GM12878 (cell line): ENCODE data around the gene NAALADL2. TPM values are rescaled to one million over a fixed set of nuclear protein-coding genes. Genes with fewer than 3 reads are reported as not detected.

Experiments
- ATAC-seq: fragments of 200-7000 bp; cut with Tn5 transposase; 3 replicates; pipeline ENCODE4 v1.9.1; 2020; ENCODE audit warnings: mild to moderate bottlenecking, moderate library complexity
- BruUV-seq: library from RNA; stranded (reverse); fragments of 400-500 nt; replicated peaks from 2 replicates; lab custom pipeline; 2021; lab: Mats Ljungman, UMichigan
- CTCF ChIA-PET: fragments of 300-600 bp; sonication (Branson Sonifier 250); formaldehyde crosslinking; extraction: SDS; loops from one replicate; lab custom pipeline; 2021; ENCODE audit warnings: inconsistent platforms; lab: Yijun Ruan, JAX
- POLR2A ChIA-PET: fragments of 350-600 bp; formaldehyde crosslinking; extraction: SDS; loops from one replicate; lab custom pipeline; 2021; ENCODE audit warnings: inconsistent platforms; lab: Charles Lee
- RAD21 ChIA-PET: fragments of 300-600 bp; sonication (Branson Sonifier 250); formaldehyde crosslinking; loops from one replicate; lab custom pipeline; 2023; ENCODE audit warnings: antibody characterized with exemption; ENCODE audit not compliant: unreplicated experiment; lab: Charles Lee
- SMC1A ChIA-PET: fragments of 300-600 bp; sonication (Branson Sonifier 250); formaldehyde crosslinking; loops from one replicate; lab custom pipeline; 2023; ENCODE audit not compliant: unreplicated experiment, uncharacterized antibody; lab: Charles Lee
- DNase-seq: peaks from one replicate; pipeline ENCODE4 v3.0.0-alpha.2; 2011; ENCODE audit warnings: low read depth, low spot score
- FAIRE-seq: peaks from 3 replicates; lab custom pipeline; 2011; peaks lifted over from hg19 to GRCh38; lab: Jason Lieb, UNC
- H2AFZ ChIP-seq: 2 replicates; pipeline ENCODE4 v1.6.0; 2011; ENCODE audit warnings: low read depth, low read length, control low read depth; ENCODE audit not compliant: control insufficient read depth
- H3K27ac ChIP-seq: 2 replicates; pipeline ENCODE4 v1.5.1; 2011; ENCODE audit warnings: control low read depth; ENCODE audit not compliant: control insufficient read depth, insufficient read depth
- H3K27me3 ChIP-seq, 2 experiments: replicated peaks in 1 of 2; 2 replicates each; pipeline versions ENCODE4 v1.6.0 to v1.6.1; 2011; ENCODE audit warnings: low read length in 1 of 2; ENCODE audit not compliant: control insufficient read depth in 2 of 2, insufficient read depth in 2 of 2
- H3K36me3 ChIP-seq, 2 experiments: 2 replicates each; pipeline ENCODE4 v1.5.1; 2011; ENCODE audit warnings: low read length in 1 of 2; ENCODE audit not compliant: control insufficient read depth in 2 of 2, insufficient read depth in 2 of 2
- H3K4me1 ChIP-seq: 2 replicates; pipeline ENCODE4 v1.6.1; 2011; ENCODE audit warnings: mild to moderate bottlenecking, low read length, moderate library complexity, mixed read lengths; ENCODE audit not compliant: control insufficient read depth, insufficient read depth
- H3K4me2 ChIP-seq: 2 replicates; pipeline ENCODE4 v1.6.0; 2011; ENCODE audit warnings: control low read depth; ENCODE audit not compliant: control insufficient read depth, insufficient read depth
- H3K4me3 ChIP-seq: fragments of 200-600 bp; sonication (generic); 2 replicates; pipeline ENCODE4 v1.5.1; 2016
- H3K79me2 ChIP-seq: 2 replicates; pipeline ENCODE4 v1.6.0; 2011; ENCODE audit warnings: low read length; ENCODE audit not compliant: control insufficient read depth, insufficient read depth
- H3K9ac ChIP-seq: 2 replicates; pipeline ENCODE4 v1.8.0; 2011; ENCODE audit warnings: low read length, control low read depth, mixed read lengths; ENCODE audit not compliant: control insufficient read depth, insufficient read depth
- H3K9me3 ChIP-seq: replicated peaks from 3 replicates; pipeline ENCODE4 v1.5.1; 2011; ENCODE audit warnings: mild to moderate bottlenecking, low read length; ENCODE audit not compliant: control insufficient read depth, insufficient read depth
- H4K20me1 ChIP-seq: 2 replicates; pipeline ENCODE4 v1.6.0; 2011; ENCODE audit not compliant: control insufficient read depth, insufficient read depth
- MTA2 ChIP-seq: fragments of 450-650 bp; IDR thresholded peaks from 2 replicates; pipeline ENCODE4 v1.6.1; 2016; ENCODE audit warnings: low read depth, mild to moderate bottlenecking, moderate library complexity
- ZZZ3 ChIP-seq: IDR thresholded peaks from 2 replicates; pipeline ENCODE4 v1.6.1; 2011; ENCODE audit warnings: low read depth; ENCODE audit not compliant: control insufficient read depth, insufficient read length
- WGBS: methylation state at CpG from one replicate; pipeline ENCODE4 v1.1.6; 2016; ENCODE audit warnings: low lambda C conversion rate; ENCODE audit not compliant: insufficient replicate concordance, insufficient coverage; ENCODE audit errors: missing lambda C conversion rate; 5-methylcytosine and 5-hydroxymethylcytosine counted together
- in situ Hi-C: fragments of 300-500 bp; cut with MboI; formaldehyde crosslinking; loops from 9 replicates; pipeline ENCODE4 v1.14.3; 2018; ENCODE audit warnings: mixed read lengths
- intact Hi-C: fragments of 100-400 bp; cut with micrococcal nuclease; formaldehyde crosslinking; loops from one replicate; pipeline ENCODE4 v1.14.2; 2022; ENCODE audit not compliant: unreplicated experiment
- polyA plus RNA-seq, 11 experiments: library from polyadenylated mRNA; depleted of rRNA in 4 of 11; unstranded in 6 of 11; stranded (reverse) in 5 of 11; fragments of >200 nt; fragmentation: Nextera tagmentation in 4 of 11; fragmentation: Illumina TruSeq in 1 of 11; extraction: Ambion mirVana in 4 of 11; extraction: Trizol in 1 of 11; gene quantifications; 1 replicate in 1 of 11; 2 replicates in 10 of 11; pipeline versions ENCODE4 v1.2.1 to v1.2.3, GENCODE V29; 2011 to 2016; ENCODE audit warnings: inconsistent platforms in 2 of 11, missing spikeins in 2 of 11, low read depth in 1 of 11
- total RNA-seq, 4 experiments: library from RNA; depleted of rRNA in 3 of 4; stranded (reverse); fragments of >200 nt in 3 of 4; fragmentation: Illumina TruSeq in 1 of 4; extraction: Trizol in 1 of 4; gene quantifications; 2 replicates each; pipeline versions ENCODE4 v1.2.1 to v1.2.3, GENCODE V29; 2013 to 2021

NAALADL2 gene
- total and polyA plus RNA-seq, 10 of the 15 experiments (the other 5 are each of a cell fraction or from before 2014, with no cell fraction given): 0.06 to 10.8 (median 0.46) TPM

- no peak for FAIRE-seq
- no peak for DNase-seq
- TF ChIP-seq ZZZ3: no peak
- Histone ChIP-seq H3K4me2 (no peak overlapping the region), H2AFZ (no peak overlapping the region), H3K9ac (no peak overlapping the region), H3K36me3 (no peaks in the 10 kb centered on the region), H3K27ac (no peak overlapping the region), H3K79me2 (no peaks in the 10 kb centered on the region), H4K20me1 (no peaks in the 10 kb centered on the region), H3K27me3 (no peaks in the 10 kb centered on the region), H3K4me3 (no peak overlapping the region), H3K4me1 (no peaks in the 10 kb centered on the region), H3K9me3 (no peaks in the 10 kb centered on the region)
- no TSS peak for BruUV-seq
- intact Hi-C loops: no loop called here
- SMC1A ChIA-PET: interaction anchor here (1.5 kb wide), 1 partner anchor 8 kb away, joined by 4 read pairs; no protein-coding TSS in a partner anchor
- in situ Hi-C loops: no loop called here
- 15% methylated on average over 3 of the region's 3 CpGs for WGBS
- ATAC-seq: no peak; the same call in 2 of the 3 replicates
- CTCF ChIA-PET: no interaction called here
- POLR2A ChIA-PET: no interaction called here
- RAD21 ChIA-PET: no interaction called here
Observed at GRCh38 chr3:175386630-175387029, 527.5 kb downstream of the NAALADL2 start.

GRCh38 chr3:175389560-175389959 lies 530.4 kb downstream of the NAALADL2 start:
- Histone ChIP-seq H3K4me2 (no peak overlapping the region), H3K4me1 (no peaks in the 10 kb centered on the region), H3K27me3 (no peaks in the 10 kb centered on the region), H3K36me3 (no peaks in the 10 kb centered on the region), H3K9me3 (no peaks in the 10 kb centered on the region), H3K27ac (no peak overlapping the region), H3K4me3 (no peak overlapping the region), H4K20me1 (no peaks in the 10 kb centered on the region), H2AFZ (no peak overlapping the region), H3K9ac (no peak overlapping the region), H3K79me2 (no peaks in the 10 kb centered on the region)
- no peak for TF ChIP-seq MTA2
- SMC1A ChIA-PET: interaction anchor here (1.1 to 4.9 kb wide), 3 partner anchors 11 to 114 kb away, joined by 3 to 25 read pairs (median 16); no protein-coding TSS in a partner anchor
- BruUV-seq: no TSS peak
- no peak for FAIRE-seq
- intact Hi-C loops (no loop called here), in situ Hi-C loops (no loop called here)
- RAD21 ChIA-PET: interaction anchor here (2.0 kb wide), 1 partner anchor 114 kb away, joined by 8 read pairs; no protein-coding TSS in a partner anchor
- CTCF ChIA-PET: interaction anchor here (1.0 kb wide), 1 partner anchor 21 kb away, joined by 3 read pairs; no protein-coding TSS in a partner anchor
- POLR2A ChIA-PET: no interaction called here
- no peak for ATAC-seq
- no peak for DNase-seq
- WGBS: 95% methylated on average over 1 of the region's 1 CpG
